ENCODE data around the gene MPPED1. TPM values are rescaled to one million over a fixed set of nuclear protein-coding genes. Genes with fewer than 3 reads are reported as not detected.

MPPED1 gene
- total and polyA plus RNA-seq, 2 of the 13 experiments (the other 11 are each of a cell fraction or from before 2014, with no cell fraction given), result 0.77 TPM; not detected in 1

DNA sequence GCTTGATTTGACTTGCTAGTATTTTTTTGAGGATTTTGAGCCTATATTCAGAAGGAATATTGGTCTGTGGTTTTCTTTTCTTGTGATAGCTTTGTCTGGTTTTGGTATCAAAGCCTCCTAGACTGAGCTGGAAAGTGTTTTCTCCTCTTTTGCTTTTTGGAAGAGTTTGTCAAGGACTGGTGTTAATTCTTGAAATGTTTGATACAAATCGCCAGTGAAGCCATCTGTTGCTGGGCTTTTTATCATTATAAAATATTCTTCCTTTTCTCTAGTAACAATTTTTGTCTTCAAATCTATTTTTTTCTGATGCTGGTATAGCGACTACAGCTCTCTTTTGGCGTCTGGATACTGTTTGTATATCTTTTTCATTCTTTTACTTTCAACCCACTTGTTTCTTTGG lies 45.2 kb downstream of the MPPED1 start:
- no peaks in the 10 kb centered on the region for H4K20me1 ChIP-seq (ENCODE audit: insufficient read depth, low read length)
- under 1% methylated on average over 3 of the region's 3 CpGs for WGBS (ENCODE audit: low lambda C conversion rate)
- no peak overlapping the region for H3K27ac ChIP-seq (ENCODE audit: extremely low read length, insufficient read depth, low read length)
- intact Hi-C loops (cut with micrococcal nuclease; ENCODE audit: unreplicated experiment) (no loop called here), in situ Hi-C loops (cut with HindIII; ENCODE audit: extremely low pct_ligation_motif_present, low pct_unique_long_range_greater_than_20kb) (no loop called here)
- FAIRE-seq (no peak), ATAC-seq (no peak), DNase-seq (ENCODE audit: low spot score) (no peak)
- BruUV-seq (replicated peaks), result no TSS peak
- H3K27me3 ChIP-seq (ENCODE audit: control insufficient read depth in 1 of 2, insufficient read depth in 2 of 2, low read length in 2 of 2), result no peaks in the 10 kb centered on the region
- no peaks in the 10 kb centered on the region for H3K4me1 ChIP-seq (ENCODE audit: insufficient read depth, low read length)
- POLR2A ChIA-PET, result no interaction called here
- TF ChIP-seq ATRX (CRISPR knock-in tag; IDR thresholded peaks at IDR 0.05; ENCODE audit: borderline replicate concordance) (no peak), ZSCAN30 (CRISPR knock-in tag; IDR thresholded peaks at IDR 0.05) (no peak), ZFP41 (CRISPR knock-in tag; IDR thresholded peaks at IDR 0.05; ENCODE audit: borderline replicate concordance) (no peak), ZC3H13 (CRISPR knock-in tag; IDR thresholded peaks at IDR 0.05) (no peak), ZNF12 (CRISPR knock-in tag; IDR thresholded peaks at IDR 0.05) (no peak), SIX1 (CRISPR knock-in tag; IDR thresholded peaks at IDR 0.05; ENCODE audit: borderline replicate concordance) (no peak), WIZ (CRISPR knock-in tag; IDR thresholded peaks at IDR 0.05) (no peak), ZNF10 (CRISPR knock-in tag; IDR thresholded peaks at IDR 0.05; ENCODE audit: borderline replicate concordance, low read depth) (no peak), POGZ (CRISPR knock-in tag; IDR thresholded peaks at IDR 0.05) (no peak), MYC (CRISPR knock-in tag; IDR thresholded peaks at IDR 0.05; ENCODE audit: borderline replicate concordance) (no peak), SNAI1 (CRISPR knock-in tag; IDR thresholded peaks at IDR 0.05; ENCODE audit: borderline replicate concordance) (no peak), AGO1 (IDR thresholded peaks at IDR 0.05; ENCODE audit: low read depth, low read length, poor library complexity, severe bottlenecking) (no peak)
- TF ChIP-seq, protein P1, sequence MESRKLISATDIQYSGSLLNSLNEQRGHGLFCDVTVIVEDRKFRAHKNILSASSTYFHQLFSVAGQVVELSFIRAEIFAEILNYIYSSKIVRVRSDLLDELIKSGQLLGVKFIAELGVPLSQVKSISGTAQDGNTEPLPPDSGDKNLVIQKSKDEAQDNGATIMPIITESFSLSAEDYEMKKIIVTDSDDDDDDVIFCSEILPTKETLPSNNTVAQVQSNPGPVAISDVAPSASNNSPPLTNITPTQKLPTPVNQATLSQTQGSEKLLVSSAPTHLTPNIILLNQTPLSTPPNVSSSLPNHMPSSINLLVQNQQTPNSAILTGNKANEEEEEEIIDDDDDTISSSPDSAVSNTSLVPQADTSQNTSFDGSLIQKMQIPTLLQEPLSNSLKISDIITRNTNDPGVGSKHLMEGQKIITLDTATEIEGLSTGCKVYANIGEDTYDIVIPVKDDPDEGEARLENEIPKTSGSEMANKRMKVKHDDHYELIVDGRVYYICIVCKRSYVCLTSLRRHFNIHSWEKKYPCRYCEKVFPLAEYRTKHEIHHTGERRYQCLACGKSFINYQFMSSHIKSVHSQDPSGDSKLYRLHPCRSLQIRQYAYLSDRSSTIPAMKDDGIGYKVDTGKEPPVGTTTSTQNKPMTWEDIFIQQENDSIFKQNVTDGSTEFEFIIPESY (CRISPR knock-in tag; IDR thresholded peaks at IDR 0.05), result no peak
- TF ChIP-seq, protein P2, sequence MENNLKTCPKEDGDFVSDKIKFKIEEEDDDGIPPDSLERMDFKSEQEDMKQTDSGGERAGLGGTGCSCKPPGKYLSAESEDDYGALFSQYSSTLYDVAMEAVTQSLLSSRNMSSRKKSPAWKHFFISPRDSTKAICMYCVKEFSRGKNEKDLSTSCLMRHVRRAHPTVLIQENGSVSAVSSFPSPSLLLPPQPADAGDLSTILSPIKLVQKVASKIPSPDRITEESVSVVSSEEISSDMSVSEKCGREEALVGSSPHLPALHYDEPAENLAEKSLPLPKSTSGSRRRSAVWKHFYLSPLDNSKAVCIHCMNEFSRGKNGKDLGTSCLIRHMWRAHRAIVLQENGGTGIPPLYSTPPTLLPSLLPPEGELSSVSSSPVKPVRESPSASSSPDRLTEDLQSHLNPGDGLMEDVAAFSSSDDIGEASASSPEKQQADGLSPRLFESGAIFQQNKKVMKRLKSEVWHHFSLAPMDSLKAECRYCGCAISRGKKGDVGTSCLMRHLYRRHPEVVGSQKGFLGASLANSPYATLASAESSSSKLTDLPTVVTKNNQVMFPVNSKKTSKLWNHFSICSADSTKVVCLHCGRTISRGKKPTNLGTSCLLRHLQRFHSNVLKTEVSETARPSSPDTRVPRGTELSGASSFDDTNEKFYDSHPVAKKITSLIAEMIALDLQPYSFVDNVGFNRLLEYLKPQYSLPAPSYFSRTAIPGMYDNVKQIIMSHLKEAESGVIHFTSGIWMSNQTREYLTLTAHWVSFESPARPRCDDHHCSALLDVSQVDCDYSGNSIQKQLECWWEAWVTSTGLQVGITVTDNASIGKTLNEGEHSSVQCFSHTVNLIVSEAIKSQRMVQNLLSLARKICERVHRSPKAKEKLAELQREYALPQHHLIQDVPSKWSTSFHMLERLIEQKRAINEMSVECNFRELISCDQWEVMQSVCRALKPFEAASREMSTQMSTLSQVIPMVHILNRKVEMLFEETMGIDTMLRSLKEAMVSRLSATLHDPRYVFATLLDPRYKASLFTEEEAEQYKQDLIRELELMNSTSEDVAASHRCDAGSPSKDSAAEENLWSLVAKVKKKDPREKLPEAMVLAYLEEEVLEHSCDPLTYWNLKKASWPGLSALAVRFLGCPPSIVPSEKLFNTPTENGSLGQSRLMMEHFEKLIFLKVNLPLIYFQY (CRISPR knock-in tag; IDR thresholded peaks at IDR 0.05; ENCODE audit: borderline replicate concordance), result no peak
- TF ChIP-seq, protein P3, sequence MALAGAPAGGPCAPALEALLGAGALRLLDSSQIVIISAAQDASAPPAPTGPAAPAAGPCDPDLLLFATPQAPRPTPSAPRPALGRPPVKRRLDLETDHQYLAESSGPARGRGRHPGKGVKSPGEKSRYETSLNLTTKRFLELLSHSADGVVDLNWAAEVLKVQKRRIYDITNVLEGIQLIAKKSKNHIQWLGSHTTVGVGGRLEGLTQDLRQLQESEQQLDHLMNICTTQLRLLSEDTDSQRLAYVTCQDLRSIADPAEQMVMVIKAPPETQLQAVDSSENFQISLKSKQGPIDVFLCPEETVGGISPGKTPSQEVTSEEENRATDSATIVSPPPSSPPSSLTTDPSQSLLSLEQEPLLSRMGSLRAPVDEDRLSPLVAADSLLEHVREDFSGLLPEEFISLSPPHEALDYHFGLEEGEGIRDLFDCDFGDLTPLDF (CRISPR knock-in tag; IDR thresholded peaks at IDR 0.05), result no peak
- no peak overlapping the region for H3K4me2 ChIP-seq (ENCODE audit: low read depth, low read length)
- H2AFZ ChIP-seq (ENCODE audit: low read length), result no peak overlapping the region
- H3K4me3 ChIP-seq (replicated peaks in 1 of 3; ENCODE audit: insufficient read depth in 1 of 3, low read depth in 2 of 3, low read length in 3 of 3), result no peak overlapping the region
- no peaks in the 10 kb centered on the region for H3K9me3 ChIP-seq (ENCODE audit: low read length)
- H3K36me3 ChIP-seq (replicated peaks in 1 of 2; ENCODE audit: control insufficient read depth in 1 of 2, insufficient read depth in 2 of 2, low read length in 2 of 2), result no peaks in the 10 kb centered on the region
- no peak overlapping the region for H3K9ac ChIP-seq (ENCODE audit: insufficient read depth, low read depth, low read length)
- CTCF ChIA-PET (ENCODE audit: low intra/inter-chr PET ratio, low total read pairs), result no interaction called here
- no peaks in the 10 kb centered on the region for H3K79me2 ChIP-seq (ENCODE audit: insufficient read depth, low read length)
